ENCODE results near the gene GTF2H2C. TPM values are rescaled to one million over a fixed set of nuclear protein-coding genes. Genes with fewer than 3 reads are reported as not detected.
"Not testable (repeated sequence)": the region's sequence is repeated elsewhere in the genome, so short reads cannot be mapped to it uniquely, and the experiment has no call there.

The GTF2H2C gene
- total and polyA plus RNA-seq, 2 donors (not counting 1 experiment from before 2014, with no cell fraction given) = 24.1 to 43.8 TPM

DNA sequence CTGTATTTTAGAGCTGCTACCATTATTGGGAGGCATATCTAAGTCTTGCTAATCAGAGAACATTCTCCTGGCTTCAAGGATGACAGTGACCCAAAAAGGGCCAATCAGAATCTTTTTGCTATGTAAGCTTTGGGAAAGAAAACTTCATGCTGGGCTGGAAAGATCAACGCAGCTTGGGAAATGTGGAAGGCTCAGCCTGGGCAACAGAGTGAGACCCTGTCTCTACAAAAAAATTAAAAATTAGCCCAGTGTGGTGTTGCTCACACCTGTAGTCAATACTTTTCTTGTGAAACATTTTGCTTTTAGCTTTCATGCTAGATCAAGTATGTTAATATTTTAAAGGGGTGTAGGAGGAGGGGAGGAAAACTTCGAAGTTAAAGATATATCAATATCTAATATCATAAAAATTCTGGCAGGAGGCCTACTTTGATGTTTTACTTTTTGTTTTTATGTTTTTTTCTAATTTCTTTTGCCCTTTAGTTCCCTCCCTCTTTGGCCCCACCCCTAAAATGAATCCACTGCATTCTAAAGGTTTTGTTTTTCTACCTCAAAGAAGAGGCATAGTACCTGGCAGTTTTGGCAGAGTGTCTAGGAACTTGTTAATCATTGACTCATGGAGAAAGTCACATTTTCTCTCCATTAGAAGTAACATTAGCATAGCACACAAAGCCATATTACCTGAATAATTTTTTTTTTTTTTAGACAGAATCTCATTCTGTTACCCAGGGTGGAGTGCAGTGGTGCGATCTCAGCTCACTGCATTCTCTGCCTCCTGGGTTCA lies 17.0 kb upstream of the GTF2H2C start:
- H3K36me3 ChIP-seq (ENCODE audit: control insufficient read depth, insufficient read depth, low read length); H3K79me2 ChIP-seq (ENCODE audit: control insufficient read depth, insufficient read depth, low read length); H4K20me1 ChIP-seq (ENCODE audit: control insufficient read depth, extremely low read depth, insufficient read depth, low read length); H3K4me1 ChIP-seq (ENCODE audit: control insufficient read depth, extremely low read depth, insufficient read depth, low read length); H3K9me3 ChIP-seq (ENCODE audit: control insufficient read depth, insufficient read depth, low read depth, low read length); H3K27me3 ChIP-seq (ENCODE audit: control insufficient read depth, insufficient read depth, low read length); DNase-seq (ENCODE audit: low read depth in 2 of 2); H3K27ac ChIP-seq (ENCODE audit: insufficient read depth, low read length); H3K4me2 ChIP-seq (ENCODE audit: extremely low read depth, insufficient read depth, low read length); H3K4me3 ChIP-seq (replicated peaks in 1 of 4; ENCODE audit: control extremely low read depth in 1 of 4, insufficient read depth in 1 of 4, low read depth in 3 of 4, low read length in 4 of 4); H3K9ac ChIP-seq (ENCODE audit: insufficient read depth, low read length); H2AFZ ChIP-seq (ENCODE audit: low read length): not testable (repeated sequence)

DNA sequence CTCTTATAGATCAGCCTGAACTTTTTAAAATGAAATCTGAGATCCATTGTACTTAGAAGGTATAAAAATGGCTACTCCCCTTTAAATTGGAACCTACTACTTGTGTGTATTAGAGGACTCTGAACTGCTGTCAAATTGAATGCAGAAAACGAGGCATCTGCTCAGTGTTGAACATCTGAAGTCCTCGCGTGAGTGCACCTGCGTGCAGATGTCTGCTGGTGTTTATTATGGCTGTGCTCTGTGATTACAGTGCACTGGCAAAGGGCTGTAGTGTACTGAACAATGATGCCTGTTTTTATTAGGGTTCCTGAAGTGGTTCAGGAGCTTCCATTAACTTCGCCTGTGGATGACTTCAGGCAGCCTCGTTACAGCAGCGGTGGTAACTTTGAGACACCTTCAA lies 15.4 kb upstream of the GTF2H2C start:
- H3K4me3 ChIP-seq (replicated peaks in 1 of 4; ENCODE audit: control extremely low read depth in 1 of 4, insufficient read depth in 1 of 4, low read depth in 3 of 4, low read length in 4 of 4); H4K20me1 ChIP-seq (ENCODE audit: control insufficient read depth, extremely low read depth, insufficient read depth, low read length); H3K27ac ChIP-seq (ENCODE audit: insufficient read depth, low read length); H3K4me2 ChIP-seq (ENCODE audit: extremely low read depth, insufficient read depth, low read length); H3K36me3 ChIP-seq (ENCODE audit: control insufficient read depth, insufficient read depth, low read length); H3K4me1 ChIP-seq (ENCODE audit: control insufficient read depth, extremely low read depth, insufficient read depth, low read length); H3K27me3 ChIP-seq (ENCODE audit: control insufficient read depth, insufficient read depth, low read length); DNase-seq (ENCODE audit: low read depth in 2 of 2); H3K79me2 ChIP-seq (ENCODE audit: control insufficient read depth, insufficient read depth, low read length); H3K9ac ChIP-seq (ENCODE audit: insufficient read depth, low read length); H2AFZ ChIP-seq (ENCODE audit: low read length); H3K9me3 ChIP-seq (ENCODE audit: control insufficient read depth, insufficient read depth, low read depth, low read length): not testable (repeated sequence)

GRCh38 chr5:69560587-69561431 lies 818 bp downstream of the GTF2H2C start:
- peak in 1 of 2 donors; percentile 25 for DNase-seq (ENCODE audit: low read depth in 2 of 2)
- not testable (repeated sequence) for H3K9ac ChIP-seq (ENCODE audit: insufficient read depth, low read length); H3K79me2 ChIP-seq (ENCODE audit: control insufficient read depth, insufficient read depth, low read length); H3K4me1 ChIP-seq (ENCODE audit: control insufficient read depth, extremely low read depth, insufficient read depth, low read length); H3K27me3 ChIP-seq (ENCODE audit: control insufficient read depth, insufficient read depth, low read length); H2AFZ ChIP-seq (ENCODE audit: low read length); H4K20me1 ChIP-seq (ENCODE audit: control insufficient read depth, extremely low read depth, insufficient read depth, low read length); H3K36me3 ChIP-seq (ENCODE audit: control insufficient read depth, insufficient read depth, low read length); H3K9me3 ChIP-seq (ENCODE audit: control insufficient read depth, insufficient read depth, low read depth, low read length); H3K27ac ChIP-seq (ENCODE audit: insufficient read depth, low read length)
- Histone ChIP-seq H3K4me3 (replicated peaks in 1 of 4; ENCODE audit: control extremely low read depth in 1 of 4, insufficient read depth in 1 of 4, low read depth in 3 of 4, low read length in 4 of 4) (peak overlapping the region in 3 of 4 experiments; percentile 26 to 52 (median 50)), H3K4me2 (ENCODE audit: extremely low read depth, insufficient read depth, low read length) (peak overlapping the region; percentile 40)

DNA sequence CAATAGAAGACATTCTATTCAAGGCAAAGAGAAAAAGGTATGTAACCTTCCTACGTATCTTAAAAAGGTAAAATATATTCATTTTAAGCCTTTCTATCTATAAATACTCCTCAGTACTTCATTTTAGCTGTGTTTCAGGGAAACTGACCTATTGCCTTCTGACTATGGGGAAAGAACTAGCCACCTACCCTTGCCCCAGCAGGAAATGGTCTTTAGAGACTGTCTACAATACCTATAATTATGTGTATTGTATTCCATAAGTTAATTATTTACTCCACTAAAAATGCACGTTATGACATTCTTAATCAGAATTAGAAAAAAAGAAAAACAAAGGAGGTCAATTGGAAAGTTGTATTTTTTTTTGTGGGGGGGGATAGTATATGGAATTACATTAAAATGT lies 6.2 kb downstream of the GTF2H2C start:
- not testable (repeated sequence) for H3K36me3 ChIP-seq (ENCODE audit: control insufficient read depth, insufficient read depth, low read length); H3K9me3 ChIP-seq (ENCODE audit: control insufficient read depth, insufficient read depth, low read depth, low read length); H3K79me2 ChIP-seq (ENCODE audit: control insufficient read depth, insufficient read depth, low read length); H3K4me3 ChIP-seq (replicated peaks in 1 of 4; ENCODE audit: control extremely low read depth in 1 of 4, insufficient read depth in 1 of 4, low read depth in 3 of 4, low read length in 4 of 4); DNase-seq (ENCODE audit: low read depth in 2 of 2); H3K4me1 ChIP-seq (ENCODE audit: control insufficient read depth, extremely low read depth, insufficient read depth, low read length); H3K27me3 ChIP-seq (ENCODE audit: control insufficient read depth, insufficient read depth, low read length); H2AFZ ChIP-seq (ENCODE audit: low read length); H3K4me2 ChIP-seq (ENCODE audit: extremely low read depth, insufficient read depth, low read length); H4K20me1 ChIP-seq (ENCODE audit: control insufficient read depth, extremely low read depth, insufficient read depth, low read length); H3K27ac ChIP-seq (ENCODE audit: insufficient read depth, low read length); H3K9ac ChIP-seq (ENCODE audit: insufficient read depth, low read length)

DNA sequence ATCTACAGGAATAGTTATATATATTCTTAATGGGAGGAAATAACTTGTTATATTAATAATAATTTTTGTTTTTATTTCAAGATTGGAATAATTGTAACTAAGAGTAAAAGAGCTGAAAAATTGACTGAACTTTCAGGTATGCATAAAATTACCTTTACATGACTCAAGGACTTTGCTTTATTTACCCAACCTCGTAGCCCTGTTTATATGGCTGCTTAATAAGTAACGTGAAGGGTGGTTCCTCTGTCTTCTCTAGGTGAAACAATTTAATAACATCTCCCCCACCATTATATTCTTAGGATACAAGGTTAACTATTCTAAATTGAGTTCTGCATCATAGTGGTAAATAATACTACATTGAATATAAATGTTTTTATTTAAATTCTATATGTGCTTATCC lies 8.1 kb downstream of the GTF2H2C start:
- not testable (repeated sequence) for H3K27ac ChIP-seq (ENCODE audit: insufficient read depth, low read length); H3K36me3 ChIP-seq (ENCODE audit: control insufficient read depth, insufficient read depth, low read length); H3K9ac ChIP-seq (ENCODE audit: insufficient read depth, low read length); H2AFZ ChIP-seq (ENCODE audit: low read length); H3K4me1 ChIP-seq (ENCODE audit: control insufficient read depth, extremely low read depth, insufficient read depth, low read length); H3K27me3 ChIP-seq (ENCODE audit: control insufficient read depth, insufficient read depth, low read length); H3K4me3 ChIP-seq (replicated peaks in 1 of 4; ENCODE audit: control extremely low read depth in 1 of 4, insufficient read depth in 1 of 4, low read depth in 3 of 4, low read length in 4 of 4); H3K4me2 ChIP-seq (ENCODE audit: extremely low read depth, insufficient read depth, low read length); H3K9me3 ChIP-seq (ENCODE audit: control insufficient read depth, insufficient read depth, low read depth, low read length); H3K79me2 ChIP-seq (ENCODE audit: control insufficient read depth, insufficient read depth, low read length); H4K20me1 ChIP-seq (ENCODE audit: control insufficient read depth, extremely low read depth, insufficient read depth, low read length); DNase-seq (ENCODE audit: low read depth in 2 of 2)

DNA sequence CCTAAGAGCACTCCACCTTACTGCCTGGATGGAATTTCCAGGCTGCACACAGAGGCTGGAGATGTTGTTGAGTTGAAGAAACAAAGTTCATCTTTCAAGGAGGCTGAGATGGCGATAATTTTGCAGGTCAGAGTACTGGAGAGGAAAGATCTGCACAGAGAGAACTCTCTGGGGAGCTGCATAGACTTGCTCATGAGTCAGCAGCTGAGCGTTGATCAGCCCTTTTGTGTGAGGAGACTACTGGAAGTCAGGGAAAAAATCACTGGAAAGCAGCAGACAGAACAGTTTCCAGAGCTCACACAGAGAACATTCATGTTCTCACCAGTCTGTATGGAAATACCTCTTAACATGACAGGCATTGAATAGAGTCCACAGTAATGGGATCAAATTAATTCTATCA lies 23.4 kb downstream of the GTF2H2C start:
- H3K27me3 ChIP-seq (ENCODE audit: control insufficient read depth, insufficient read depth, low read length); H4K20me1 ChIP-seq (ENCODE audit: control insufficient read depth, extremely low read depth, insufficient read depth, low read length); DNase-seq (ENCODE audit: low read depth in 2 of 2); H3K4me1 ChIP-seq (ENCODE audit: control insufficient read depth, extremely low read depth, insufficient read depth, low read length); H3K79me2 ChIP-seq (ENCODE audit: control insufficient read depth, insufficient read depth, low read length); H3K4me2 ChIP-seq (ENCODE audit: extremely low read depth, insufficient read depth, low read length); H2AFZ ChIP-seq (ENCODE audit: low read length); H3K4me3 ChIP-seq (replicated peaks in 1 of 4; ENCODE audit: control extremely low read depth in 1 of 4, insufficient read depth in 1 of 4, low read depth in 3 of 4, low read length in 4 of 4); H3K27ac ChIP-seq (ENCODE audit: insufficient read depth, low read length); H3K36me3 ChIP-seq (ENCODE audit: control insufficient read depth, insufficient read depth, low read length); H3K9ac ChIP-seq (ENCODE audit: insufficient read depth, low read length); H3K9me3 ChIP-seq (ENCODE audit: control insufficient read depth, insufficient read depth, low read depth, low read length): not testable (repeated sequence)
